HK-2 (cell line): Measurements from ENCODE around the gene FAM181A.

Source experiments
- DNase-seq: peaks from one replicate; pipeline ENCODE4 v3.0.0-alpha.2; 2018; ENCODE audit not compliant: unreplicated experiment

Gene FAM181A

DNA sequence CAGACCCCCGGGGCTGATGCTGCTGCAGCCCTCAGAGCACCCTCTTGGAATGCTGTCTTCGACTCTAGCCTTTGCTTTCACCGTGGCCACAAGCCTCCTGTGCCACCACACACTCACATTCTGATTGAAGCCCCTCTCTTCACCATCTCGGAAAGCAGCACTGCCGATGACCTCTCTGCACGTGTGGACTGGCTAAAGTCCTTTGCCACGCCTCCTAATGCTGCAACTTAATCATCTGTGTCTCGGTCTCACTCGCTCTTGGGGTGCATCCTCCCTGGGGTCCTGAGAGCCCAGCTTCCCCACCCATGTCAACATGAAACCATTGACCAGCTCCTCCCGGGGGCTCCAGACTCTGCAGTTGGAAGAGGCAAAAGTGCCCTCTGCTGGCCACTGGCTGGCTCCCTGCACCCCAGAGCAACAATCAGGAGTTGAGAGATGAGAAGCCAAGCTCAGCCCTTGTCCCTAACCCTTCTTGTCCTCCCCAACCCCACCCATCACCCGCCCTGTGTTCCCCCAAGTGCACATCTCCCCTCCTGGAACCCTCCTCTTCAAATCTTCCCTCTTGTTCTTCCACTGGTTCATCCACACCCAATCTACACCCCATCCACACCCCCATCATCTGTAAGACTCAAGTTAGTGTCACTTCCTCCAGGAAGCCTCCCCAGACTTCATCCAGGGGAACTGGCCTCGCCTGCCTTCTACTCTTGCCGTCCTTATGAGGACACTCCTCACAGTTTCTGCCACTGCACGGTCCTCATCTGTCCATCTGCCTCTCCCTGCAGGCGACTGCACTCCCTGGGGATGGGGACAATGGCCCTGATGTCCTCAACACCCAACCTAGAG, 23.6 kb upstream of the FAM181A start:
- no peak for DNase-seq

DNA sequence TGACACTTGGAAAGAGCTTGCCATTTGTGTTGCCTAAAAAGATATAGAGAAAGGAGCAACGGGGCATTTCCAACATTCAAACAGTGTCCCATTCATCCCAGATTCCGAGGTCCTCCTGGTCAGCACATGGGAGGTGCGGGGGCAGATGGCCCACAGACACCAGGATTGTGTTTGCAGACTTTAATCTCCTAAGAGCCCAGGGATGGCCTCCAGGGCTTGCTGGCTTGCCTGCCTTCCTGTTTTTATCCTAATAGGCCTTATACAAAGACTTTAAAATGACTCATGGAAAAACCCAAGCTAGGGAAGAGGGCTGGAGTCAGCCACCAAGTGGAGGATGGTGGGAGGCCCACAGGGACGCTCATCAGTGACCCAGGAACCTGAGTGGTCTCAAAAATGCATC, 21.5 kb upstream of the FAM181A start:
- no peak for DNase-seq

- DNase-seq = peak; percentile 50
Observed at GRCh38 chr14:93906341-93907329, 20.5 kb upstream of the FAM181A start.

- no peak for DNase-seq
Observed at GRCh38 chr14:93909429-93910128, 17.6 kb upstream of the FAM181A start.

- DNase-seq = no peak
Observed at GRCh38 chr14:93911975-93912615, 15.0 kb upstream of the FAM181A start.

DNA sequence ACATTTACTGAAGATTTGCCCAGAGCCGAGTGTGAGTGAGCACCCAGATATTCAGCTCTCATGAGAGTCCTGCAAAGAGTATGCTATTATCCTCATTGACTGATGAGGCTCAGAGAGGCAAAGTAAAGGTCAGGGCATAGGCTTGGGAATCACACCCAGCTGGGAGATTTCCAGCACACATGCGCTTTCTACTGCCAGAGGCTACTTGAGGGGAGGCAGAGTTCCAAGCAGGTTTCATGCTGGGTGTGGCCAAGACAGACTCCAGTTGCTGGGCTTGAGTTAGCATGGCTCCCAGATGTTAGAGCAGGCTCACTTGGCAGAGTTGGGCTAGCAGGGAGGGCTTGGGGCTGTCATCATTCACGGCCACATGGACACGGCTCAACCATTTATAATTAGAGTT, 14.4 kb upstream of the FAM181A start:
- no peak for DNase-seq

- no peak for DNase-seq
Observed at GRCh38 chr14:93914278-93914677, 12.9 kb upstream of the FAM181A start.

- DNase-seq = no peak
Observed at GRCh38 chr14:93915070-93915705, 12.0 kb upstream of the FAM181A start.

DNA sequence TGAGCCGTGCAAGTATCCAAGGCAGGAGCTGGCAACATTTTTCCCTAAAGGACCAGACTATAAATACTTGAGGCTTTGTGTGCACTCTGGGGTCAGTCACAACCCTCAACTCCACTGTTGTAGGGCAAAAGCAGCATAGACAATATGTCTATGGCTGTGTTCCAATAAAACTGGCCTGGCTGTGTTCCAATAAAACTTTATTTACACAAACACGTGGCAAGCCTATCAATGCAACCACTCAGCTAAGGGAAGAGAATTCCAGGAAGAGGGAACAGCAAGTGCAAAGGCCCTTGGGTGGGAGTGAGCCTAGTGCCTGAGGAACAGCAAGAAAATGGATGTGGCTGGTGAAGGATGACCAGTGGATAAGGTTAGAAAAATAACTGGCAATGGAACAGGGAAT, 11.3 kb upstream of the FAM181A start:
- DNase-seq = no peak

DNA sequence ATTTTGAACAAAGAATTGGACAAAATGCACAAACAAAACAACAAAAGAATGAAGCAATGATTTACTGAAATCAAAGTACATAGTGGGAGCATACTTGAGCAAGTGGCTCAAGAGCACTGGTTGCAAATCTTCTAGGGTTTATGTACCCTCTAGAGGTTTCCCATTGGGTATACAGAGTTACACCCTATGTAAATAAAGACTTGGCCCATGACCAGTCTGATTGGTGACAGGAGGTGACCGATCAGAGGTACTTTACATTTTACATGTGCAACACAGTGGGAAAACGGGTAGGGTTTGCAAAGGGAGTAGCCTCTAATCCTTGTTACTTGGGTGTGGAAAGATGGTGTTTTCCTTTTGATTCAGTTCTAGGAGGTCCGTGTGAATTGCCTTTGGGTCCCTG, 10.6 kb upstream of the FAM181A start:
- DNase-seq = no peak

- DNase-seq = no peak
Observed at GRCh38 chr14:93917141-93917540, 10.0 kb upstream of the FAM181A start.

DNA sequence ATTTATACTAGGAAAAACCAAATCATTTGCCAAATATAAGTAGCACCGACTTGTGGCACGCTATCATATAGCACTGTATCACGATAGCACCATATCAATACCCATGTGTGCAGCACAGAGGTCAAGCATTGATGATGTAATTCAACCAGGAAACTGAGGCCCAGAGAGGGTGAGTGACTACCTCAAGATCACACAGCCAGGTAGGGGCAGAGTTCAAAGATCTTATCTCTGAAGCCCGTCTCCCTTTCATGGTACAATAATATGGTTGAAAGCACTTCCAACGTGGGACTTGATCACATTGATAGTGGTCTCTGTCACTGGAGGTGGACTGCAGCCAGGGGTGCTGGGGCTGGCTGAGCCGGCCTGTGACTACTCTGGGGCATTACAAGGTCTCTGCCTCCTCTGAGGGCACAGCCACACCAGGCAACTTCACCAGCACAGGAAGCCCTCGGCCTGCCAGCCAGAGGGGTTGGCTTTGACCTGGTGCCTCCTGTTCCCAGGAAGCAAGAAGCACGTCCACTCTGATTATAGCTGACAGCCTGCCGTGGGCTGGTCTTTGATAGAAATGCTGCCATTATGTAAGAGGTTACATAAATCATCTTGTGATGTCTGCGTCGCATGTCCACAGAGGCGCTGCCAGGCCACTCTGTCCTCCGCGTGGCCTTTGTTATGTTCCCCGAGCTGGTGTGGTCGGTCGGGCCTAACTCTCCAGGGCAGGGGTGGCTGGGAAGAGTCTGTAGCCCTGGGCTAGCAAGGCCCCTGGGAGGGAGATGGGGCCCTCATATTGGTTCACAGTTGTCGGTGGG, 5.9 kb upstream of the FAM181A start:
- DNase-seq = no peak

DNA sequence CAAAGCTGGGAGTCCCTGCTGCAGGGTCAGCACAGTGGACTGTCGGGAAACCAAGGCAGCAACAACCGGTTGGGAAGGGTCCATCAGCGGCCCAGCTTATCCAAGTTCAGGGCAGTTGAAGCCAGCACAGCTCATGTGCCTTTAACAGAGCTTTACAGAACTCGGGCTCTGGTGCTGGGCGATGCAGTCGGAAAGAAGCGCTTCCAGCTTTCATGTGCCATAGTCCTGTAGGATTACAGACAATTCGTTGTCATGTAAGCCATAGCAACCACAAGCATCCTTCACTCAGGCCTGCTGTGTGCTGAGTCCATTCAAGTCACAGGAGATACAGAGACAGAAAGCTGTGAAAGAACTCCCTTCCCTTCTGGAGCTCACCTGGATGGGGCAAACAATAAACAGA, 3.5 kb upstream of the FAM181A start:
- DNase-seq = no peak

GRCh38 chr14:93924592-93925355, 2.4 kb upstream of the FAM181A start:
- no peak for DNase-seq

DNA sequence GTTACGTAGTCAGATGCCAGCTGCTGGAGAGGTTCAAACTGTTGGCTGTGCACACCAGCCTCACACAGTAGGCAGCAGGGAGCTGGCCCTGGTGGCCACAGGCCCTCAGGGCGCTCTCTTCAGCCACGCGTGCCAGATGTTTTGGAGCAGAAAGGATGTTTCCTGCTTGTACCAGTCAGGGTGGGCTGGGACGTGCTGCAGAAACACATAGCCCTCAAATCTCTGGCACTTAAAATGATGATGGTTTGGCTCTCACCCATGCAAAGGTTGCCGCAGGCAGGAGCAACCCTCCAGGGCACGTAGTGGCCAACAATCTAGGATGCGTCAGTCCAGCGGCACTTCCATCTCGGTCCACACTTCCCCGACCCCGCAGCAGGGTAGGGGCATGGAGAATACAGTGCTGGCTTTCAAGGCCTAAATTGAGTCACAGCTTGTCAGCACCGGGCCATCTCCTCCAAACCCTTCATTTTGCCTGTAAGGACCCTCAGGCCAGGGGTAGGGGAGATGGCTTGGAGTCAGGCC, 1.7 kb upstream of the FAM181A start:
- no peak for DNase-seq

DNA sequence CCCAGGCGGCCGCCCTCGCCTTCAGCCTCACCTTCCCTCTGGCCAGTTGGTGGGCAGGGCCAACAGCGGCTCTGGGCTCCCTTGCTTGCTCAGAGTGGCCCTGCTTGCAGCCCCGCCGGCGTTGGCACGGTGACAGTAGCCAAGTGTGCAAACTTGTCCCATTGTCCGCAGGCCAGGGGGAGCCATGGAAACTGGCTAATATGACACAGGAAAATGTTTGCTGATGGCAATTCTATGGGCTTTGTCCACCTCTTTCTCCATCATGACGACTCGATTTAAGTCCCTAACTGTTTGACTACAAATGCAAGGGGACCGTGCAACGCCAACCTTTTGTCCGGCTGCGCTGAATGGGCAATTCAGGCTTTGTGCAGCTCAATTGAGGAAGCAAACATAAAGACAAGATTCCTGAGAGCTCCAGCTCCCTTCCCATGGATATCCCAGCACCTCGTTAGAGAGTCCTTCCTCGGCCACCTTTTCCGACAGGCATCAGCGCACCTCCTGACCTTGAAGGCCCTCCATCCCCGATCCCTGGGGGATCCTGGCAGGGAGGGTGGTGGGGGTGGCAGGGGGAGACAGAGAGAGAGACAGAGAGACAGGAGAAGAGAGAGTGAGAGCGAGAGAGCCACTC, 785 bp upstream of the FAM181A start:
- no peak for DNase-seq

DNA sequence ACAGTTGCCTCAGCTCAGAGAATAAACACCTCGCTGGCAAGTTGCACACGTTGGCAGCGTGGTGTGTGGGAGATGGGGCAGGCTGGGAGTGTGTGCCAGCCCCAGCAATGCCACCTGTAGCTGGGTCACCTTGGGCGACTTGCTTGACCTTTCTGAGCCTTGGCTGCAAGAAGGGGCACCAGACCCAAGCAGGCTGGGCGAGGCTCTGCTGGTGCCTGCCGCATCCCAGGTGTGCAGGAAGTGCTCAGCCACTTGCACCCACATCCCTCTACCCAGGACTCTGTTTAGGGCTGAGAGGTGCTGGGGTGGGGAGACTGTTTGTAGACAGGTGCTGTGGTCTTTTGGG, 629 bp downstream of the FAM181A start:
- DNase-seq = no peak

DNA sequence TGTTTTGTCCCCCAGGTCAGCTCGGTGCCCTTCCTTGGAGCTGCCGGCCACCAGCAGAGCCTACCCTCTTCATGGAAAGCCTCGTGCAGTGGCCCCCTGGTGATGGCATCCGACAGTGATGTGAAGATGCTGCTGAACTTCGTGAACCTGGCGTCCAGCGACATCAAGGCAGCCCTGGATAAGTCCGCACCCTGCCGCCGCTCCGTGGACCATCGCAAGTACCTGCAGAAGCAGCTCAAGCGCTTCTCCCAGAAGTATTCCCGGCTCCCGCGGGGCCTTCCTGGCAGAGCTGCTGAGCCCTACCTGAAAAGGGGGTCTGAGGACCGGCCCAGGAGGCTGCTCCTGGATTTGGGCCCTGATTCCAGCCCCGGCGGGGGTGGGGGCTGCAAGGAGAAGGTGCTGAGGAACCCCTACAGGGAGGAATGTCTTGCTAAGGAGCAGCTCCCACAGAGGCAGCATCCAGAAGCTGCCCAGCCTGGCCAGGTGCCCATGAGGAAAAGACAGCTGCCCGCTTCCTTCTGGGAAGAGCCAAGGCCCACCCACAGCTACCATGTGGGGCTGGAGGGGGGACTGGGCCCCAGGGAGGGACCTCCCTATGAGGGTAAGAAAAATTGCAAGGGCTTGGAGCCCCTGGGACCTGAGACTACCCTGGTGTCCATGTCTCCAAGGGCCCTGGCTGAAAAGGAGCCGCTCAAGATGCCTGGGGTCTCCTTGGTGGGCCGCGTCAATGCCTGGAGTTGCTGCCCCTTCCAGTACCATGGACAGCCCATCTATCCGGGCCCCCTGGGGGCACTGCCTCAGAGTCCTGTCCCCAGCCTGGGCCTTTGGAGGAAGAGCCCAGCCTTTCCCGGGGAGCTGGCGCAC, 1.3 kb downstream of the FAM181A start:
- no peak for DNase-seq
